Epithelial cell of esophagus (primary cell): ENCODE measurements around the gene GRIA1.
A peak's percentile ranks its signal among the peaks of the same experiment; 100 is the strongest.
"Not testable (repeated sequence)": the region's sequence is repeated elsewhere in the genome, so short reads cannot be mapped to it uniquely, and the experiment has no call there.

Experiments
- DNase-seq: peaks from one replicate; pipeline ENCODE4 v3.0.0; 2010; ENCODE audit warnings: low read depth
- H3K4me3 ChIP-seq: 2 replicates; pipeline ENCODE4 v1.5.1; 2011; ENCODE audit warnings: mild to moderate bottlenecking, low read length, control low read depth
- CTCF ChIP-seq: IDR thresholded peaks from 2 replicates; pipeline ENCODE4 v1.5.1; 2011; ENCODE audit warnings: low read depth, mild to moderate bottlenecking, low read length, control low read depth, inconsistent platforms; ENCODE audit not compliant: insufficient read depth; ENCODE audit errors: missing control alignments

Gene GRIA1

GRCh38 chr5:153835891-153836515 is 345.5 kb downstream of the GRIA1 start:
- no peak for DNase-seq
- H3K4me3 ChIP-seq, result no peak overlapping the region
- TF ChIP-seq CTCF, result no peak

GRCh38 chr5:153849303-153850113 is 359.0 kb downstream of the GRIA1 start:
- H3K4me3 ChIP-seq, result not testable (repeated sequence)
- DNase-seq, result peak; percentile 24

- DNase-seq, result no peak
- H3K4me3 ChIP-seq, result no peak overlapping the region
- TF ChIP-seq CTCF, result no peak
Measured at GRCh38 chr5:153860195-153860886, 369.9 kb downstream of the GRIA1 start.

- DNase-seq, H3K4me3 ChIP-seq: not testable (repeated sequence)
Measured at GRCh38 chr5:153862906-153863305, 372.4 kb downstream of the GRIA1 start.
